ENCODE data around the gene NADK2. TPM values are rescaled to one million over a fixed set of nuclear protein-coding genes. Genes with fewer than 3 reads are reported as not detected.

The NADK2 gene
- total RNA-seq, 1 donor from 2014 or later = 15.4 TPM

Other genes starting within 250 kb of the NADK2 start
- not detected in 2 replicates for gene UGT3A2, start 175.0 kb downstream of the NADK2 start, total RNA-seq
- 5.8 TPM in 2 replicates for gene LMBRD2, start 90.0 kb downstream of the NADK2 start, total RNA-seq
- 17.7 and 22.5 TPM in 2 replicates for gene SKP2, start 89.8 kb downstream of the NADK2 start, total RNA-seq
- gene RANBP3L, start 60.0 kb upstream of the NADK2 start, total RNA-seq = under 0.01 and 0.13 TPM in 2 replicates

Data from dermis microvascular lymphatic vessel endothelial cell (primary cell).